CD8-positive, alpha-beta memory T cell (primary cell): ENCODE measurements around the gene MED12. TPM values are rescaled to one million over a fixed set of nuclear protein-coding genes. Genes with fewer than 3 reads are reported as not detected.

Source experiments
- CTCF ChIA-PET: fragments of 350-600 bp; sonication (Branson Sonifier 250); formaldehyde crosslinking; loops from one replicate; lab custom pipeline; 2021; ENCODE audit warnings: antibody characterized with exemption; lab: Charles Lee
- POLR2A ChIA-PET: fragments of 350-600 bp; sonication (Branson Sonifier 250); formaldehyde crosslinking; loops from one replicate; lab custom pipeline; 2021; ENCODE audit warnings: antibody characterized with exemption; lab: Charles Lee
- DNase-seq, 5 donors: peaks; one replicate each; pipeline versions ENCODE4 v3.0.0 to v3.0.0-alpha.2; 2020 to 2022; ENCODE audit warnings: mixed read lengths in 1 of 5
- H3K27ac ChIP-seq: one replicate; pipeline ENCODE4 v1.7.0; 2013; ENCODE audit warnings: low read depth, mild to moderate bottlenecking, low read length, moderate library complexity
- H3K27me3 ChIP-seq: 2 replicates; pipeline ENCODE4 v1.7.0; 2013; ENCODE audit warnings: low read length, mild to moderate bottlenecking; ENCODE audit not compliant: insufficient read depth, poor library complexity, severe bottlenecking
- H3K36me3 ChIP-seq: 2 replicates; pipeline ENCODE4 v1.7.0; 2013; ENCODE audit warnings: mild to moderate bottlenecking, low read length, moderate library complexity; ENCODE audit not compliant: insufficient read depth
- H3K4me1 ChIP-seq: 2 replicates; pipeline ENCODE4 v1.7.0; 2013; ENCODE audit warnings: mild to moderate bottlenecking, low read length, moderate library complexity; ENCODE audit not compliant: insufficient read depth
- H3K4me3 ChIP-seq: 2 replicates; pipeline ENCODE4 v1.7.0; 2013; ENCODE audit warnings: mild to moderate bottlenecking, low read length
- H3K9me3 ChIP-seq: 2 replicates; pipeline ENCODE4 v1.7.0; 2013; ENCODE audit warnings: mild to moderate bottlenecking, low read length
- H3K27ac Mint-ChIP-seq, 8 donors: one replicate each; pipeline ENCODE4 v1.8.0; 2020 to 2021; ENCODE audit warnings: mixed read lengths in 8 of 8, mild to moderate bottlenecking in 6 of 8, inconsistent platforms in 3 of 8, moderate library complexity in 3 of 8
- H3K27me3 Mint-ChIP-seq, 2 donors: one replicate each; pipeline ENCODE4 v1.8.0; 2020 to 2021; ENCODE audit warnings: mixed read lengths in 2 of 2, mild to moderate bottlenecking in 1 of 2, moderate library complexity in 1 of 2
- H3K36me3 Mint-ChIP-seq, 3 donors: one replicate each; pipeline ENCODE4 v1.8.0; 2020 to 2021; ENCODE audit warnings: mixed read lengths in 3 of 3, inconsistent platforms in 1 of 3, mild to moderate bottlenecking in 1 of 3
- H3K4me1 Mint-ChIP-seq, 3 donors: one replicate each; pipeline ENCODE4 v1.8.0; 2020 to 2021; ENCODE audit warnings: mixed read lengths in 3 of 3, inconsistent platforms in 1 of 3, mild to moderate bottlenecking in 1 of 3
- H3K4me3 Mint-ChIP-seq, 7 donors: one replicate each; pipeline ENCODE4 v1.8.0; 2020 to 2021; ENCODE audit warnings: mixed read lengths in 7 of 7, mild to moderate bottlenecking in 6 of 7, moderate library complexity in 4 of 7, inconsistent platforms in 2 of 7
- H3K9me3 Mint-ChIP-seq, 5 donors: one replicate each; pipeline ENCODE4 v1.8.0; 2020 to 2022; ENCODE audit warnings: mixed read lengths in 5 of 5, mild to moderate bottlenecking in 3 of 5, moderate library complexity in 2 of 5, inconsistent platforms in 1 of 5
- polyA plus RNA-seq: library from polyadenylated mRNA; unstranded; fragments of 300-500 nt; fragmentation: Illumina TruSeq; gene quantifications from one replicate; pipeline ENCODE4 v1.2.3, GENCODE V29; 2021
- total RNA-seq, 2 experiments: library from RNA; stranded (reverse); gene quantifications; one replicate each; pipeline ENCODE4 v1.2.3, GENCODE V29; 2021

MED12 gene
- total and polyA plus RNA-seq, 3 experiments from 2014 or later: 19.0 to 61.1 (median 49.3) TPM

GRCh38 chrX:71148278-71148663 is 29.9 kb downstream of the MED12 start:
- Mint-ChIP-seq H3K4me1 (peaks cover 7 to 19% (median 8%) of the 10 kb centered on the region in 3 donors), H3K36me3 (peaks cover 0 to 6% (median 1%) of the 10 kb centered on the region in 3 donors), H3K4me3 (no peak overlapping the region), H3K9me3 (no peaks in the 10 kb centered on the region), H3K27me3 (peaks cover 0 to 8% of the 10 kb centered on the region in 2 donors), H3K27ac (no peak overlapping the region)
- peaks cover 10% of the 10 kb centered on the region for H3K4me1 ChIP-seq
- no peak for DNase-seq
- H3K4me3 ChIP-seq: no peak overlapping the region
- no peaks in the 10 kb centered on the region for H3K9me3 ChIP-seq
- POLR2A ChIA-PET: interaction anchor here (0.7 kb wide), 1 partner anchor 35 kb away, joined by 3 read pairs; no protein-coding TSS in a partner anchor
- no peak overlapping the region for H3K27ac ChIP-seq
- H3K36me3 ChIP-seq: no peaks in the 10 kb centered on the region
- CTCF ChIA-PET: no interaction called here
- H3K27me3 ChIP-seq: no peaks in the 10 kb centered on the region

DNA sequence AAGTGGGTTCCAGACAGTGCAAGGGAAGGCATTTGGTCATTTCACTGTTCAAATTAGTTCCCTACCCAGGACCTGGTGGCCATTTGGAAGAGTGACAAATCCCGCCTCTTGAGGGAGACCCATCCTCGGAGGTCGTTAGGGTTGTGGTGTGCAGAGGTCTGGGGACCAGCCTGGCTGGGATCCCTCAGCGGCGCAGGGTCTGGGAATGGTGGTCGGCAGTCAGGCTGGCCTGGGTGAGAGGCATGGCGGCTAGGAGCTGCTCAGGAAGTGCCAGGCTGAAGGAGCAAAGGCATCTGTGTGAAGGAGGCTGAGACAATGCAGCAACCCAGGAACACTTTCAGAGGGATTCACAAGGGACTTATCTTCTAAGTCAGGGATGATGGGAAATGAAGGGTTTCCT is 33.0 kb downstream of the MED12 start:
- H3K27ac Mint-ChIP-seq: peak overlapping the region in 1 of 8 donors; percentile 93
- H3K4me3 Mint-ChIP-seq: no peak overlapping the region
- H3K27ac ChIP-seq: no peak overlapping the region
- H3K4me1 ChIP-seq: peaks cover 4% of the 10 kb centered on the region
- no peak for DNase-seq
- H3K9me3 ChIP-seq: no peaks in the 10 kb centered on the region
- peaks cover 0 to 7% of the 10 kb centered on the region in 2 donors for H3K27me3 Mint-ChIP-seq
- no peaks in the 10 kb centered on the region for H3K36me3 ChIP-seq
- H3K36me3 Mint-ChIP-seq: peaks cover 0 to 9% (median 1%) of the 10 kb centered on the region in 3 donors
- ChIA-PET CTCF (no interaction called here), POLR2A (no interaction called here)
- no peaks in the 10 kb centered on the region for H3K27me3 ChIP-seq
- H3K4me3 ChIP-seq: no peak overlapping the region
- H3K9me3 Mint-ChIP-seq: no peaks in the 10 kb centered on the region
- peaks cover 2 to 7% (median 2%) of the 10 kb centered on the region in 3 donors for H3K4me1 Mint-ChIP-seq

- Mint-ChIP-seq H3K4me3 (no peak overlapping the region), H3K36me3 (peaks cover 0 to 10% (median 1%) of the 10 kb centered on the region in 3 donors), H3K9me3 (no peaks in the 10 kb centered on the region), H3K27ac (peak overlapping the region in 1 of 8 donors; percentile 13), H3K4me1 (peaks cover 2 to 10% (median 7%) of the 10 kb centered on the region in 3 donors), H3K27me3 (peaks cover 0 to 6% of the 10 kb centered on the region in 2 donors)
- Histone ChIP-seq H3K27me3 (no peaks in the 10 kb centered on the region), H3K4me1 (no peaks in the 10 kb centered on the region), H3K9me3 (no peaks in the 10 kb centered on the region), H3K4me3 (no peak overlapping the region), H3K27ac (no peak overlapping the region), H3K36me3 (no peaks in the 10 kb centered on the region)
- DNase-seq: no peak
- ChIA-PET POLR2A (no interaction called here), CTCF (no interaction called here)
These were observed 35.8 kb downstream of the MED12 start for GRCh38 chrX:71154196-71154595.

DNA sequence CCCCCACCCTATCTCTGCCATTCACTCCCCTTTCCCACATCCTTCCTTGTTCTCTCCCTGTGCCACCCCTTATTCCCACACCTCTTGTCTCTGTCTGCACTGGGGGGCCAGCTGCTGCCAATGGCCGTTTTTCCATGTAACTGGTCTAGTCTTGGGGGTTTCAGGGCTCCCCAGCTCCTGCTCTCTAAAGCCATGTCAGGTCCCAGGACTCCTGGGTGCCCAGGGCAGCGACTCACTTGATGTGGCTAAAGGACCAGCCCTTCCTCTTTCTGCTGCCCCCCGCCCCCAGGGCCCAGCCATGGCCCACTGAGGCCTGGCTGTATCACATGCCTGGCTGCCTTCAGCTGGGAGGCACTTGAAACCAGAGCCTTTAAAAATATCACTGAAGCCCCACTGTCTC is 36.2 kb downstream of the MED12 start:
- ChIA-PET CTCF (no interaction called here), POLR2A (no interaction called here)
- H3K27me3 ChIP-seq: no peaks in the 10 kb centered on the region
- peak overlapping the region in 1 of 8 donors; percentile 13 for H3K27ac Mint-ChIP-seq
- H3K27me3 Mint-ChIP-seq: peaks cover 0 to 6% of the 10 kb centered on the region in 2 donors
- no peaks in the 10 kb centered on the region for H3K9me3 Mint-ChIP-seq
- no peak for DNase-seq
- H3K4me3 Mint-ChIP-seq: no peak overlapping the region
- no peak overlapping the region for H3K4me3 ChIP-seq
- H3K9me3 ChIP-seq: no peaks in the 10 kb centered on the region
- no peaks in the 10 kb centered on the region for H3K36me3 ChIP-seq
- no peaks in the 10 kb centered on the region for H3K4me1 ChIP-seq
- no peak overlapping the region for H3K27ac ChIP-seq
- peaks cover 0 to 13% (median 1%) of the 10 kb centered on the region in 3 donors for H3K36me3 Mint-ChIP-seq
- H3K4me1 Mint-ChIP-seq: peaks cover 4 to 14% (median 11%) of the 10 kb centered on the region in 3 donors

- ChIA-PET POLR2A (no interaction called here), CTCF (no interaction called here)
- no peaks in the 10 kb centered on the region for H3K9me3 Mint-ChIP-seq
- H3K36me3 Mint-ChIP-seq: peaks cover 0 to 23% (median 1%) of the 10 kb centered on the region in 3 donors
- no peak overlapping the region for H3K4me3 ChIP-seq
- H3K4me1 Mint-ChIP-seq: peaks cover 4 to 14% (median 11%) of the 10 kb centered on the region in 3 donors
- peak overlapping the region in 1 of 8 donors; percentile 1 for H3K27ac Mint-ChIP-seq
- no peak overlapping the region for H3K27ac ChIP-seq
- H3K27me3 ChIP-seq: no peaks in the 10 kb centered on the region
- DNase-seq: no peak
- H3K9me3 ChIP-seq: no peaks in the 10 kb centered on the region
- H3K27me3 Mint-ChIP-seq: peaks cover 0 to 6% of the 10 kb centered on the region in 2 donors
- no peaks in the 10 kb centered on the region for H3K36me3 ChIP-seq
- no peaks in the 10 kb centered on the region for H3K4me1 ChIP-seq
- peak overlapping the region in 1 of 7 donors; percentile 7 for H3K4me3 Mint-ChIP-seq
These were observed 40.2 kb downstream of the MED12 start for GRCh38 chrX:71158603-71159002.

DNA sequence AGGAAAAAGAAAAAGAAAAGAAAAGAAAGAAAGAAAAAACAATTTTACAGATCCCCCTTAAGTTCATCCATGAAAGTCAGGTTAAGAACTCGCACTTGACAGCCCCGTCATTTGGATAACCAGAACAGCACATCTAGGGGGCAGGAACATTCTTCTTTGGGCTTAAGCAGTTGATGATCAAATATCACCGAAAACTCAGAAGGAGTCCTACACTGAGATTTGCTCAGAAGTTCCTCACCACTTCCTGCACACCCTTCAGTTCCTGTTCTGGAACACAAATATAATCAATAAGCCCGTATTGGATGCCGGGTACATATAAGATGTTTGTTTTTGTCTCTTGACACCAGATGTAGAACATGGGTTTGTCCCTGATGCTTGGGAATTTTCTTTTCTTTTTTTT is 40.9 kb downstream of the MED12 start:
- H3K36me3 Mint-ChIP-seq: peaks cover 0 to 29% (median 1%) of the 10 kb centered on the region in 3 donors
- H3K4me3 Mint-ChIP-seq: no peak overlapping the region
- peaks cover 0 to 11% of the 10 kb centered on the region in 2 donors for H3K27me3 Mint-ChIP-seq
- H3K27ac Mint-ChIP-seq: peak overlapping the region in 1 of 8 donors; percentile 70
- H3K9me3 Mint-ChIP-seq: no peaks in the 10 kb centered on the region
- Histone ChIP-seq H3K36me3 (no peaks in the 10 kb centered on the region), H3K27me3 (no peaks in the 10 kb centered on the region), H3K27ac (no peak overlapping the region), H3K4me3 (no peak overlapping the region), H3K4me1 (no peaks in the 10 kb centered on the region), H3K9me3 (no peaks in the 10 kb centered on the region)
- H3K4me1 Mint-ChIP-seq: peaks cover 4 to 14% (median 11%) of the 10 kb centered on the region in 3 donors
- POLR2A ChIA-PET: no interaction called here
- peak in 1 of 5 donors; percentile 21 for DNase-seq
- CTCF ChIA-PET: no interaction called here

DNA sequence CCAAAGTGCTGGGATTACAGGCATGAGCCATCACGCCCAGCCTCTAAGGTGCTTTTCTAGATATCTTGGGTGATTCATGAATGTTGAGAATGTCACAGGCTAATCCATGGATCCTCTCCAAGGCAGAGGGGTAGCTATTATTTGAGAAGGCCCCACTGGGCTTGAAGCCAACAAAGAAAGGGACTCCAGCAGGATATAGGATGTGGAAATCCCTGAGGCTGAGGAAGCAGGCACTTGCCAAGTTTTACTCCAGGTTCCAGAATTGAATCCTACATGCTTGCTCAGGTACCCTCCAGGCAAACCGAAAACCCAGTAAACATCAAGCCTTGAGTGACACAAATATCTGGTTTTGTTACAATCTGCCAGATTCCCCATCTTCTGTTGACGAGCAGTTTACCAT is 42.1 kb downstream of the MED12 start:
- H3K9me3 Mint-ChIP-seq: no peaks in the 10 kb centered on the region
- H3K27ac ChIP-seq: no peak overlapping the region
- H3K27me3 ChIP-seq: no peaks in the 10 kb centered on the region
- CTCF ChIA-PET: no interaction called here
- POLR2A ChIA-PET: no interaction called here
- peaks cover 0 to 13% of the 10 kb centered on the region in 2 donors for H3K27me3 Mint-ChIP-seq
- H3K4me1 Mint-ChIP-seq: peaks cover 4 to 14% (median 11%) of the 10 kb centered on the region in 3 donors
- no peaks in the 10 kb centered on the region for H3K36me3 ChIP-seq
- DNase-seq: no peak
- H3K4me3 ChIP-seq: no peak overlapping the region
- no peak overlapping the region for H3K4me3 Mint-ChIP-seq
- no peaks in the 10 kb centered on the region for H3K9me3 ChIP-seq
- no peak overlapping the region for H3K27ac Mint-ChIP-seq
- peaks cover 0 to 34% (median 1%) of the 10 kb centered on the region in 3 donors for H3K36me3 Mint-ChIP-seq
- H3K4me1 ChIP-seq: no peaks in the 10 kb centered on the region

DNA sequence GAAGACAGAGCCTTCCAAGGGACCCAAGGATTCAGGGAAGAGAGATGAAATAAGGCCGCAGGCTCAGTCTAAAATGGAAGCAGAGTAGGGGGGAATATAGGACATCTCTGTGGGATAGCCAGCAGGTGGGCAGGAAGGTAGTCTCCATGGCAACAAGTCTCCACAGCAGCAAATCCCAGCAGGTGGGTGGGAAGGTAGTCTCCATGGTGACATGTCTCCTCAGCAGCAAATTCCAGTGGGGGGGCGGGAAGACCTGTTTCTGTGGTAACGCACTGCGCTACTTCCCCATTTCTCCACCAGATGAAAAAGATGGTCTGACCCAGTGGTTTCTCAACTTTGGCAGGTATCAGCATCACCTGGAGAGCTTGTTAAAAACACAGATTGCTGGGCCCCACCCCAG is 44.6 kb downstream of the MED12 start:
- Histone ChIP-seq H3K27ac (no peak overlapping the region), H3K9me3 (no peaks in the 10 kb centered on the region), H3K36me3 (no peaks in the 10 kb centered on the region), H3K4me1 (no peaks in the 10 kb centered on the region), H3K4me3 (no peak overlapping the region), H3K27me3 (no peaks in the 10 kb centered on the region)
- Mint-ChIP-seq H3K36me3 (peaks cover 0 to 40% (median 1%) of the 10 kb centered on the region in 3 donors), H3K27me3 (peaks cover 0 to 9% of the 10 kb centered on the region in 2 donors), H3K9me3 (no peaks in the 10 kb centered on the region), H3K4me1 (peaks cover 4 to 12% (median 11%) of the 10 kb centered on the region in 3 donors), H3K4me3 (no peak overlapping the region), H3K27ac (peak overlapping the region in 1 of 8 donors; percentile 70)
- POLR2A ChIA-PET: interaction anchor here (0.8 kb wide), 1 partner anchor 58 kb away, joined by 3 read pairs; no protein-coding TSS in a partner anchor
- DNase-seq: no peak
- CTCF ChIA-PET: no interaction called here
